Measurements from ENCODE around the gene AGRN. TPM values are rescaled to one million over a fixed set of nuclear protein-coding genes. Genes with fewer than 3 reads are reported as not detected.
A peak's percentile ranks its signal among the peaks of the same experiment; 100 is the strongest.

Gene AGRN
- total and polyA plus RNA-seq, 2 of the 4 experiments (the other 2 are of a cell fraction), result 8.1 to 115 TPM

DNA sequence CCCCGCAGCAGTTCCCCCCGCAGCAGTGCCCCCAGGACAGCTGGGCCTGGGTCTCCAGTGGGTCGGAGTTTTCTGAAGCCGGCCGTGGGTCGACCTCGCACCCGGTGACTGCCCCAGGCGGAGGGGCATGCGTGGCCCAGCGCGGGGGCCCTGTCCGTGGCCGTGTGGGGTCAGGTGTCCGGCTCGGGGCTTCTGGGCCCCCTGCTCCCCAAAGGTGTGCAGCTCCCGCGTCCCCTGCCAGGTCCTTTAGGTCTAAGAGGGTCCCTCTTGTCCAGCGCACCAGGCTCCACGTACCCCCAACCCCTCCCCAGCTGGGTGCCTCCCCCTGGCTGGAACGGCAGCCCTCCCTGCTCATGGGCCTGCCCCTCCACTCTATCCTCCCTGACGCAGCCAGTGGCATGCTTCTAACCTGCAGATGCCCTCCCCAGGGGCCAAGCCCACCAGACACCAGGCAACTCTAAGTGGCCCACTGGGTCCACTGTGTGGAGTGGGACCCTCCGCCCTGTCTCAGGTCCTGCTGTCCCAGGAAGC, 14.1 kb upstream of the AGRN start:
- Histone ChIP-seq H4K20me1 (ENCODE audit: insufficient read depth, low read length) (peaks cover 4% of the 10 kb centered on the region; the same call in 1 of the 2 replicates), H2BK5ac (ENCODE audit: low read depth, low read length, poor library complexity, severe bottlenecking) (peak overlapping the region; percentile 44), H4K5ac (ENCODE audit: low read depth, low read length) (no peak overlapping the region), H3K4me3 (ENCODE audit: insufficient read depth, low read depth, low read length) (no peak overlapping the region), H2AK5ac (ENCODE audit: low read depth, low read length) (no peak overlapping the region), H3K27me3 (ENCODE audit: control insufficient read depth, insufficient read depth, low read length) (no peaks in the 10 kb centered on the region), H3K14ac (replicated peaks; ENCODE audit: low read depth, low read length) (no peak overlapping the region), H3K79me1 (ENCODE audit: low read depth in 1 of 2, low read length in 2 of 2) (peaks cover 8 to 22% of the 10 kb centered on the region in 2 experiments; a peak in 3 of 4 replicates), H3K27ac (ENCODE audit: insufficient read depth, low read length) (no peak overlapping the region), H3K9me1 (ENCODE audit: insufficient read depth, low read length) (peaks cover 6% of the 10 kb centered on the region; the same call in 1 of the 2 replicates), H4K91ac (ENCODE audit: insufficient read depth, low read depth, low read length) (no peak overlapping the region), H4K8ac (ENCODE audit: low read depth in 2 of 2, low read length in 2 of 2) (no peak overlapping the region), H3K9me3 (ENCODE audit: control insufficient read depth, insufficient read depth, low read length) (no peaks in the 10 kb centered on the region), H2BK120ac (ENCODE audit: low read depth, low read length) (no peak overlapping the region), H3K4me1 (ENCODE audit: control insufficient read depth, insufficient read depth, low read length) (peaks cover 8% of the 10 kb centered on the region), H2BK20ac (ENCODE audit: low read depth, low read length) (no peak overlapping the region), H3K56ac (ENCODE audit: extremely low read depth, insufficient read depth, low read length) (no peak overlapping the region), H2AFZ (replicated peaks; ENCODE audit: low read length, poor library complexity) (peak overlapping the region; percentile 43), H3K18ac (ENCODE audit: low read depth, low read length) (no peak overlapping the region), H2AK9ac (replicated peaks; ENCODE audit: low read depth, low read length, poor library complexity) (peak overlapping the region; percentile 50), H3K4me2 (ENCODE audit: low read depth, low read length) (no peak overlapping the region), H2BK15ac (ENCODE audit: low read depth, low read length) (no peak overlapping the region), H3K9ac (ENCODE audit: low read depth, low read length) (no peak overlapping the region), H3K23ac (ENCODE audit: low read depth, low read length) (no peak overlapping the region), H3K4ac (ENCODE audit: low read depth, low read length) (no peak overlapping the region), H3K36me3 (ENCODE audit: control insufficient read depth, insufficient read depth, low read length) (no peaks in the 10 kb centered on the region)
- dilution Hi-C loops (cut with HindIII; ENCODE audit: low sequenced_read_pairs, unreplicated experiment), result no loop called here
- no peak for TF ChIP-seq CEBPB (IDR thresholded peaks at IDR 0.05; ENCODE audit: low read depth, low read length)
- no peak for TF ChIP-seq MAZ (IDR thresholded peaks at IDR 0.05; ENCODE audit: borderline replicate concordance, low read depth, low read length)
- TF ChIP-seq USF2 (IDR thresholded peaks at IDR 0.05; ENCODE audit: low read depth, low read length), result no peak
- TF ChIP-seq RCOR1 (IDR thresholded peaks at IDR 0.05; ENCODE audit: insufficient replicate concordance, low read length), result no peak
- TF ChIP-seq MAFK (IDR thresholded peaks at IDR 0.05; ENCODE audit: low read depth, low read length), result no peak
- no peak for TF ChIP-seq ELK1 (IDR thresholded peaks at IDR 0.05; ENCODE audit: borderline replicate concordance, low read depth, low read length)
- TF ChIP-seq POLR2A (IDR thresholded peaks at IDR 0.05; ENCODE audit: low read depth, low read length), result no peak
- no peak for TF ChIP-seq CHD1 (IDR thresholded peaks at IDR 0.05; ENCODE audit: low read depth, low read length)
- no peak for TF ChIP-seq FOS (IDR thresholded peaks at IDR 0.05; ENCODE audit: low read depth, low read length)
- TF ChIP-seq MXI1 (IDR thresholded peaks at IDR 0.05; ENCODE audit: borderline replicate concordance, low read depth, low read length), result no peak
- TF ChIP-seq RFX5 (IDR thresholded peaks at IDR 0.05; ENCODE audit: low read depth, low read length), result no peak
- TF ChIP-seq, protein P1, sequence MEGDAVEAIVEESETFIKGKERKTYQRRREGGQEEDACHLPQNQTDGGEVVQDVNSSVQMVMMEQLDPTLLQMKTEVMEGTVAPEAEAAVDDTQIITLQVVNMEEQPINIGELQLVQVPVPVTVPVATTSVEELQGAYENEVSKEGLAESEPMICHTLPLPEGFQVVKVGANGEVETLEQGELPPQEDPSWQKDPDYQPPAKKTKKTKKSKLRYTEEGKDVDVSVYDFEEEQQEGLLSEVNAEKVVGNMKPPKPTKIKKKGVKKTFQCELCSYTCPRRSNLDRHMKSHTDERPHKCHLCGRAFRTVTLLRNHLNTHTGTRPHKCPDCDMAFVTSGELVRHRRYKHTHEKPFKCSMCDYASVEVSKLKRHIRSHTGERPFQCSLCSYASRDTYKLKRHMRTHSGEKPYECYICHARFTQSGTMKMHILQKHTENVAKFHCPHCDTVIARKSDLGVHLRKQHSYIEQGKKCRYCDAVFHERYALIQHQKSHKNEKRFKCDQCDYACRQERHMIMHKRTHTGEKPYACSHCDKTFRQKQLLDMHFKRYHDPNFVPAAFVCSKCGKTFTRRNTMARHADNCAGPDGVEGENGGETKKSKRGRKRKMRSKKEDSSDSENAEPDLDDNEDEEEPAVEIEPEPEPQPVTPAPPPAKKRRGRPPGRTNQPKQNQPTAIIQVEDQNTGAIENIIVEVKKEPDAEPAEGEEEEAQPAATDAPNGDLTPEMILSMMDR (conservative IDR thresholded peaks at IDR 0.05; ENCODE audit: low read depth, low read length), result no peak
- TF ChIP-seq BHLHE40 (IDR thresholded peaks at IDR 0.05; ENCODE audit: low read depth, low read length), result no peak
- no peak for TF ChIP-seq NFE2L2 (IDR thresholded peaks at IDR 0.05; ENCODE audit: low read depth, low read length)
- TF ChIP-seq SMC3 (IDR thresholded peaks at IDR 0.05; ENCODE audit: low read depth, low read length), result no peak
- ATAC-seq (ENCODE audit: low read depth) (no peak), DNase-seq (no peak)
- in situ Hi-C loops (cut with MboI; ENCODE audit: low sequenced_read_pairs), result no loop called here
- WGBS, 2 experiments (ENCODE audit: extremely low coverage in 2 of 2, insufficient read length in 1 of 2), result 59% methylated on average over 9 of the region's 23 CpGs; no CpG with 5 or more reads in 1 of the 2 experiments
- intact Hi-C loops (cut with micrococcal nuclease), result no loop called here
- ChIA-PET POLR2A (ENCODE audit: unreplicated experiment) (no interaction called here), CTCF (no interaction called here)
- BruUV-seq (replicated peaks), result no TSS peak

All from IMR-90 (cell line).